B cell (primary cell): ENCODE results near the gene OXNAD1. TPM values are rescaled to one million over a fixed set of nuclear protein-coding genes. Genes with fewer than 3 reads are reported as not detected.
A peak's percentile ranks its signal among the peaks of the same experiment; 100 is the strongest.

Source experiments
- ATAC-seq: fragments of 200-7000 bp; cut with Tn5 transposase; one replicate; pipeline ENCODE4 v1.10.0; 2021; ENCODE audit warnings: low read depth, mild to moderate bottlenecking, moderate number of reproducible peaks, moderate library complexity
- CTCF ChIA-PET: fragments of 350-600 bp; sonication (Branson Sonifier 250); formaldehyde crosslinking; loops from one replicate; lab custom pipeline; 2021; ENCODE audit warnings: antibody characterized with exemption, inconsistent platforms; lab: Charles Lee
- POLR2A ChIA-PET: fragments of 350-600 bp; sonication (Branson Sonifier 250); formaldehyde crosslinking; loops from one replicate; lab custom pipeline; 2021; ENCODE audit warnings: antibody characterized with exemption; lab: Charles Lee
- DNase-seq: peaks from one replicate; pipeline ENCODE4 v3.0.0; 2013
- H2AFZ ChIP-seq: 2 replicates; pipeline ENCODE4 v1.6.1; 2012; ENCODE audit warnings: mild to moderate bottlenecking, low read depth, low read length; ENCODE audit not compliant: insufficient read depth, poor library complexity, severe bottlenecking
- H3K27ac ChIP-seq, 2 donors: 1 replicate in 1 of 2; 2 replicates in 1 of 2; pipeline ENCODE4 v1.5.1; 2012 to 2013; ENCODE audit warnings: low read length in 2 of 2, mild to moderate bottlenecking in 2 of 2, moderate library complexity in 1 of 2
- H3K27me3 ChIP-seq, 4 experiments: fragments of 200-600 bp in 1 of 4; sonication (generic) in 1 of 4; replicated peaks in 1 of 4; 1 replicate in 2 of 4; 2 replicates in 2 of 4; pipeline versions ENCODE4 v1.6.1 to v1.7.0; 2013 to 2016; ENCODE audit warnings: low read length in 3 of 4, mild to moderate bottlenecking in 2 of 4, mixed read lengths in 1 of 4, moderate library complexity in 1 of 4; ENCODE audit not compliant: insufficient read depth in 4 of 4, control insufficient read depth in 3 of 4; ENCODE audit errors: control extremely low read depth in 1 of 4
- H3K36me3 ChIP-seq, 2 experiments: replicated peaks in 1 of 2; 1 replicate in 1 of 2; 2 replicates in 1 of 2; pipeline versions ENCODE4 v1.6.1 to v1.7.1; 2013; ENCODE audit warnings: low read length in 1 of 2; ENCODE audit not compliant: insufficient read depth in 2 of 2, control insufficient read depth in 1 of 2; ENCODE audit errors: control extremely low read depth in 1 of 2, extremely low read depth in 1 of 2
- H3K4me1 ChIP-seq, 2 donors: fragments of 200-600 bp in 1 of 2; sonication (generic) in 1 of 2; 1 replicate in 1 of 2; 2 replicates in 1 of 2; pipeline versions ENCODE4 v1.5.1 to v1.6.1; 2013 to 2017; ENCODE audit warnings: low read length in 2 of 2; ENCODE audit not compliant: control insufficient read depth in 2 of 2, insufficient read depth in 2 of 2
- H3K4me2 ChIP-seq: replicated peaks from 2 replicates; pipeline ENCODE3; 2012; ENCODE audit warnings: mild to moderate bottlenecking, low read depth, low read length; ENCODE audit not compliant: poor library complexity, severe bottlenecking
- H3K4me3 ChIP-seq, 5 experiments: fragments of 200-600 bp in 1 of 5; sonication (generic) in 1 of 5; 1 replicate in 3 of 5; 2 replicates in 2 of 5; pipeline versions ENCODE4 v1.5.1 to v1.7.0; 2011 to 2016; ENCODE audit warnings: low read length in 4 of 5, mild to moderate bottlenecking in 4 of 5, low read depth in 2 of 5, control low read depth in 1 of 5, moderate library complexity in 1 of 5; ENCODE audit not compliant: insufficient read depth in 1 of 5; ENCODE audit errors: control extremely low read depth in 1 of 5, extremely low read depth in 1 of 5
- H3K79me2 ChIP-seq: fragments of 200-600 bp; sonication (generic); one replicate; pipeline ENCODE4 v1.6.0; 2016; ENCODE audit warnings: low read length; ENCODE audit not compliant: control insufficient read depth, insufficient read depth
- H3K9ac ChIP-seq: fragments of 200-600 bp; sonication (generic); 2 replicates; pipeline ENCODE4 v1.6.1; 2017; ENCODE audit warnings: mild to moderate bottlenecking, low read length, moderate library complexity
- H3K9me3 ChIP-seq, 3 donors: one replicate each; pipeline versions ENCODE4 v1.6.1 to v1.7.1; 2013; ENCODE audit warnings: low read length in 2 of 3; ENCODE audit not compliant: control insufficient read depth in 2 of 3, insufficient read depth in 1 of 3; ENCODE audit errors: control extremely low read depth in 1 of 3
- H4K20me1 ChIP-seq: 2 replicates; pipeline ENCODE4 v1.6.0; 2012; ENCODE audit warnings: mild to moderate bottlenecking, low read length; ENCODE audit not compliant: insufficient read depth, control insufficient read depth, poor library complexity, severe bottlenecking
- H3K27ac Mint-ChIP-seq: one replicate; pipeline ENCODE4 v1.8.0; 2021; ENCODE audit warnings: mixed read lengths
- H3K27me3 Mint-ChIP-seq: one replicate; pipeline ENCODE4 v1.8.0; 2021; ENCODE audit warnings: mixed read lengths
- H3K4me1 Mint-ChIP-seq: one replicate; pipeline ENCODE4 v1.8.0; 2021; ENCODE audit warnings: mixed read lengths
- H3K4me3 Mint-ChIP-seq: one replicate; pipeline ENCODE4 v1.8.0; 2021; ENCODE audit warnings: mixed read lengths
- H3K9me3 Mint-ChIP-seq: one replicate; pipeline ENCODE4 v1.8.0; 2022; ENCODE audit warnings: mixed read lengths; ENCODE audit not compliant: insufficient read depth
- EZH2 ChIP-seq: IDR thresholded peaks from 2 replicates; pipeline ENCODE4 v1.6.1; 2012; ENCODE audit warnings: borderline replicate concordance, low read depth, mild to moderate bottlenecking, moderate library complexity, low read length; ENCODE audit not compliant: insufficient read depth, poor library complexity, severe bottlenecking
- WGBS: methylation state at CpG from one replicate; pipeline ENCODE4 v1.1.5; 2013; ENCODE audit warnings: missing lambda C conversion rate; ENCODE audit not compliant: insufficient coverage; 5-methylcytosine and 5-hydroxymethylcytosine counted together
- intact Hi-C: fragments of 100-400 bp; cut with micrococcal nuclease; formaldehyde crosslinking; loops from one replicate; pipeline ENCODE4 v1.10.0; 2022
- polyA plus RNA-seq: library from polyadenylated mRNA; depleted of rRNA; stranded (reverse); fragments of >200 nt; gene quantifications from 2 replicates; pipeline ENCODE4 v1.2.3, GENCODE V29; 2012
- total RNA-seq, 2 donors: library from RNA; stranded (reverse); fragments of 120-200 nt in 1 of 2; gene quantifications; 1 replicate in 1 of 2; 2 replicates in 1 of 2; pipeline versions ENCODE4 v1.2.3 to v1.2.4, GENCODE V29; 2013 to 2022
- TF ChIP-seq, protein P1 (sequence below): fragments of 200-600 bp; IDR thresholded peaks from one replicate; pipeline ENCODE4 v1.8.0; 2022; ENCODE audit warnings: antibody characterized with exemption, mild to moderate bottlenecking

Gene OXNAD1
- total and polyA plus RNA-seq, 2 donors (not counting 1 experiment from before 2014, with no cell fraction given), result 4.0 to 12.3 TPM

DNA sequence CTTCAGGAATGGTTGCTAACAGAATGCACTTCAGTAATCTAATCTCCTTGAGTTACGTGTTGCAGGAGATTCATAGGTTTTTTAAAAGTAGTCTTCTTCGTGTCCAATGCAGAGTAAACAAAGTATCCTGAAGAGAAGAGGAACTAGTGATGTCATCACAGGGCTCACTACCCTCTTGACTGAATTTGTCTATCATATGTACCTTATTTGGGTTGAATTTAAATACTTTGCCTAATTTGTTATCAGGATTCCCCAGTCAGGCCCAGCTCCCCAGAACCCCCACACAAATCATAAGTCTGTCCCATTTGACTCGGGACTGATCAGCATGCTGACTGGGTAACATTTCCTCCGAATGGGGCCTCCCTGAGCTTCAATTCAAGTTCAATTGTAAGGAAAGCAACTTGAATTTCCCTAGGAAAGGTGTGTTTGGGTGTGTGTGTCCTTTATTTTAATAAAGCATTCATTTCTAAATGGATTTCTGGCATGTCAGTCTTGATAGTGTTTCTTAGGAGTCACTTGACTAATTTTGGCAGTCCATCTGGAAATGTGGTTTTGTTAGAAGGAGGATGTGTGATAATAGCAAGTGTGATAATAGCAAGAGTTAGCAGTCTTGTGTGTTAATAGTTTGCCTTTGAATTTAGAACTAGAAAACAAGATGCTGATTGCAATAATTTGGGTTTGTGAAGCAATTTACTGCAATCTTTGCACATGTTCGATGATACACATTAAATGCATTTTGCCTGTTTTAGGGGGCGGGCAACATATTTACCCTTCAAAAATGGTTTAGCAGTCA is 21.9 kb downstream of the OXNAD1 start:
- Histone ChIP-seq H3K79me2 (peaks cover 5% of the 10 kb centered on the region), H3K4me2 (no peak overlapping the region), H3K9me3 (no peaks in the 10 kb centered on the region), H3K27ac (peak overlapping the region in 1 of 2 donors; percentile 30), H3K4me1 (peaks cover 23 to 24% of the 10 kb centered on the region in 2 donors), H4K20me1 (no peaks in the 10 kb centered on the region), H3K36me3 (peaks cover 0 to 4% of the 10 kb centered on the region in 2 experiments), H3K27me3 (no peaks in the 10 kb centered on the region), H2AFZ (peak overlapping the region; percentile 20), H3K4me3 (no peak overlapping the region), H3K9ac (peak overlapping the region; percentile 5)
- ChIA-PET CTCF (interaction anchor here (0.7 to 4.1 kb wide), 6 partner anchors 8 to 268 kb away, joined by 3 to 18 read pairs (median 4); no protein-coding TSS in a partner anchor), POLR2A (no interaction called here)
- DNase-seq (peak; percentile 48), ATAC-seq (peak; percentile 51)
- peaks cover 30% of the 10 kb centered on the region for H3K4me1 Mint-ChIP-seq
- no peaks in the 10 kb centered on the region for H3K27me3 Mint-ChIP-seq
- intact Hi-C loops, result no loop called here
- no peak overlapping the region for H3K4me3 Mint-ChIP-seq
- no peak overlapping the region for H3K27ac Mint-ChIP-seq
- TF ChIP-seq, protein P1, sequence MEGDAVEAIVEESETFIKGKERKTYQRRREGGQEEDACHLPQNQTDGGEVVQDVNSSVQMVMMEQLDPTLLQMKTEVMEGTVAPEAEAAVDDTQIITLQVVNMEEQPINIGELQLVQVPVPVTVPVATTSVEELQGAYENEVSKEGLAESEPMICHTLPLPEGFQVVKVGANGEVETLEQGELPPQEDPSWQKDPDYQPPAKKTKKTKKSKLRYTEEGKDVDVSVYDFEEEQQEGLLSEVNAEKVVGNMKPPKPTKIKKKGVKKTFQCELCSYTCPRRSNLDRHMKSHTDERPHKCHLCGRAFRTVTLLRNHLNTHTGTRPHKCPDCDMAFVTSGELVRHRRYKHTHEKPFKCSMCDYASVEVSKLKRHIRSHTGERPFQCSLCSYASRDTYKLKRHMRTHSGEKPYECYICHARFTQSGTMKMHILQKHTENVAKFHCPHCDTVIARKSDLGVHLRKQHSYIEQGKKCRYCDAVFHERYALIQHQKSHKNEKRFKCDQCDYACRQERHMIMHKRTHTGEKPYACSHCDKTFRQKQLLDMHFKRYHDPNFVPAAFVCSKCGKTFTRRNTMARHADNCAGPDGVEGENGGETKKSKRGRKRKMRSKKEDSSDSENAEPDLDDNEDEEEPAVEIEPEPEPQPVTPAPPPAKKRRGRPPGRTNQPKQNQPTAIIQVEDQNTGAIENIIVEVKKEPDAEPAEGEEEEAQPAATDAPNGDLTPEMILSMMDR, result no peak
- TF ChIP-seq EZH2, result no peak
- 80% methylated on average over 1 of the region's 6 CpGs for WGBS
- no peaks in the 10 kb centered on the region for H3K9me3 Mint-ChIP-seq

DNA sequence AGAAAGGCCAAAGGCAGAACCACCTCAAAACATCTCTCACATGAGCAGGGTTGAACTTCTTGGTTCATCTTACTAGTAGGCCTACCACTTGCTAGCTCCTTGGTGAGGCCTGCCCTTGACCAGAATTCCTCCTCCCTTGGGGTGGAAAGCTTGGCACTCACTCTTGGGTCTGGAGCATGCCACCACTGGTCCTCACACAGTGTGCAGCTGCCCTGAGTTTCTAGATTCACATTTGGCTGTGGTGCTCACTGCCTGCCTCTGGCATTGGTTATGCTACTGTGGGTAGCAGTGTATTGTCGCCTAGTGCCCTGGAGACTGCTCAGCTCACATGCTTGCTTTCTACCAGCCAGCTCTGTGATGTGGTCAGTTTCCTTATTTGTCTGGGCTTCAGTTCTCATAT is 23.7 kb downstream of the OXNAD1 start:
- Histone ChIP-seq H2AFZ (no peak overlapping the region), H3K79me2 (peaks cover 17% of the 10 kb centered on the region), H3K27me3 (no peaks in the 10 kb centered on the region), H3K4me2 (no peak overlapping the region), H3K4me1 (peaks cover 23 to 24% of the 10 kb centered on the region in 2 donors), H4K20me1 (no peaks in the 10 kb centered on the region), H3K27ac (no peak overlapping the region), H3K9ac (no peak overlapping the region), H3K9me3 (peaks cover 0 to 4% (median 3%) of the 10 kb centered on the region in 3 donors), H3K4me3 (no peak overlapping the region), H3K36me3 (no peaks in the 10 kb centered on the region)
- intact Hi-C loops, result no loop called here
- ChIA-PET POLR2A (no interaction called here), CTCF (interaction anchor here (0.5 to 6.4 kb wide), 14 partner anchors 8 to 312 kb away, joined by 3 to 220 read pairs (median 4); partner anchors contain the start of genes DPH3 and OXNAD1)
- Mint-ChIP-seq H3K9me3 (no peaks in the 10 kb centered on the region), H3K4me1 (peaks cover 30% of the 10 kb centered on the region), H3K4me3 (no peak overlapping the region), H3K27me3 (no peaks in the 10 kb centered on the region), H3K27ac (no peak overlapping the region)
- 100% methylated on average over 1 of the region's 1 CpG for WGBS
- DNase-seq (no peak), ATAC-seq (no peak)
- TF ChIP-seq, protein P1, result no peak
- TF ChIP-seq EZH2, result no peak
